ENCODE results near the gene FGFR3.

FGFR3 gene

GRCh38 chr4:1802720-1803522, 9.8 kb downstream of the FGFR3 start:
- no peak for DNase-seq (ENCODE audit: low read depth)

GRCh38 chr4:1803523-1804423, 10.7 kb downstream of the FGFR3 start:
- no peak for DNase-seq (ENCODE audit: low read depth)

GRCh38 chr4:1804638-1805492, 11.8 kb downstream of the FGFR3 start:
- DNase-seq (ENCODE audit: low read depth) = no peak

GRCh38 chr4:1805493-1806222, 12.6 kb downstream of the FGFR3 start:
- no peak for DNase-seq (ENCODE audit: low read depth)

GRCh38 chr4:1806223-1806564, 13.1 kb downstream of the FGFR3 start:
- no peak for DNase-seq (ENCODE audit: low read depth)

GRCh38 chr4:1806596-1807331, 13.7 kb downstream of the FGFR3 start:
- DNase-seq (ENCODE audit: low read depth) = no peak

- DNase-seq (ENCODE audit: low read depth) = no peak
These were observed 14.3 kb downstream of the FGFR3 start for GRCh38 chr4:1807332-1807777.

GRCh38 chr4:1808396-1808795, 15.3 kb downstream of the FGFR3 start:
- DNase-seq (ENCODE audit: low read depth) = no peak

GRCh38 chr4:1808851-1809753, 16.0 kb downstream of the FGFR3 start:
- DNase-seq (ENCODE audit: low read depth) = no peak

- DNase-seq (ENCODE audit: low read depth) = peak; percentile 40
These were observed 16.8 kb downstream of the FGFR3 start for GRCh38 chr4:1809754-1810502.

- no peak for DNase-seq (ENCODE audit: low read depth)
These were observed 17.7 kb downstream of the FGFR3 start for GRCh38 chr4:1810765-1811164.

- no peak for DNase-seq (ENCODE audit: low read depth)
These were observed 19.6 kb downstream of the FGFR3 start for GRCh38 chr4:1812720-1813119.

- no peak for DNase-seq (ENCODE audit: low read depth)
These were observed 20.1 kb downstream of the FGFR3 start for GRCh38 chr4:1813231-1813630.

GRCh38 chr4:1813915-1814314, 20.8 kb downstream of the FGFR3 start:
- DNase-seq (ENCODE audit: low read depth) = no peak

- DNase-seq (ENCODE audit: low read depth) = no peak
These were observed 21.4 kb downstream of the FGFR3 start for GRCh38 chr4:1814453-1814852.

- no peak for DNase-seq (ENCODE audit: low read depth)
These were observed 22.3 kb downstream of the FGFR3 start for GRCh38 chr4:1815096-1815996.

- DNase-seq (ENCODE audit: low read depth) = no peak
These were observed 23.1 kb downstream of the FGFR3 start for GRCh38 chr4:1815997-1816860.

Measured in stimulated activated CD8-positive, alpha-beta memory T cell treated with anti-CD3 and anti-CD28 coated beads, Interleukin-12 subunit alpha, Interleukin-12 subunit beta, amount 100 ng/mL, for 4 hours (primary cell).